Activated CD4-positive, alpha-beta T cell treated with anti-CD3 and anti-CD28 coated beads, Interleukin-2, amount 10 ng/mL, durations not matched to agents 7 days and 5 days (primary cell): ENCODE data around the gene ARHGDIG. TPM values are rescaled to one million over a fixed set of nuclear protein-coding genes. Genes with fewer than 3 reads are reported as not detected.

Experiments
- CTCF ChIA-PET: fragments of 350-600 bp; sonication (Branson Sonifier 250); formaldehyde crosslinking; loops from one replicate; lab custom pipeline; 2021; ENCODE audit warnings: antibody characterized with exemption; lab: Charles Lee
- POLR2A ChIA-PET: fragments of 350-600 bp; sonication (Branson Sonifier 250); formaldehyde crosslinking; loops from one replicate; lab custom pipeline; 2021; ENCODE audit warnings: antibody characterized with exemption; lab: Charles Lee
- DNase-seq: peaks from one replicate; pipeline ENCODE4 v3.0.0-alpha.2; 2020
- H3K27ac Mint-ChIP-seq: one replicate; pipeline ENCODE4 v1.8.0; 2021; ENCODE audit warnings: mild to moderate bottlenecking, moderate library complexity, mixed read lengths
- H3K27me3 Mint-ChIP-seq: one replicate; pipeline ENCODE4 v1.8.0; 2021; ENCODE audit warnings: mixed read lengths
- H3K36me3 Mint-ChIP-seq: one replicate; pipeline ENCODE4 v1.8.0; 2021; ENCODE audit warnings: low read depth, mixed read lengths
- H3K4me1 Mint-ChIP-seq: one replicate; pipeline ENCODE4 v1.8.0; 2021; ENCODE audit warnings: mixed read lengths
- H3K4me3 Mint-ChIP-seq: one replicate; pipeline ENCODE4 v1.8.0; 2021; ENCODE audit warnings: mild to moderate bottlenecking, moderate library complexity, mixed read lengths
- H3K9me3 Mint-ChIP-seq: one replicate; pipeline ENCODE4 v1.8.0; 2021; ENCODE audit warnings: mixed read lengths
- total RNA-seq, 2 experiments: library from RNA; stranded (reverse); gene quantifications; one replicate each; pipeline ENCODE4 v1.2.3, GENCODE V29; 2021

The ARHGDIG gene
- total RNA-seq, 2 experiments from 2014 or later: not detected

DNA sequence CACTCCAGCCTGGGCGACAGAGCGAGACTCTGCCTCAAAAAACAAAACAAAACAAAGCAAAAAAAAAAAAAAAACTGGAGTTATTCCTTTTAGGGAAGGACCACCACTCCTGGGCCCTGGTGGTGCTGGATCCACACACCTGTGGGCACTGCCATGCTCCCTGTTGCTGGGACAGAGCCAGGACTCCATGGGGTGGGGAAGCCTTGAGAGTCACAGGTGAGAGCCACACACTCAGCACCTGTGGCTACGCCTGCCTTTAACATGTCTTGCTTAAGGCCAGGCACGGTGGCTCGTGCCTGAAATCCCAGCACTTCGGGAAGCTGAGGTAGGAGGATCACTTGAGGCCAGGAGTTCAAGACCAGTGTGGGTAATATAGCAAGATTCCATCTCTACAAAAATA lies 20.8 kb downstream of the ARHGDIG start:
- POLR2A ChIA-PET: no interaction called here
- Mint-ChIP-seq H3K4me1 (no peaks in the 10 kb centered on the region), H3K9me3 (no peaks in the 10 kb centered on the region), H3K4me3 (no peak overlapping the region), H3K36me3 (peaks cover 3% of the 10 kb centered on the region), H3K27ac (no peak overlapping the region), H3K27me3 (no peaks in the 10 kb centered on the region)
- CTCF ChIA-PET: no interaction called here
- no peak for DNase-seq

DNA sequence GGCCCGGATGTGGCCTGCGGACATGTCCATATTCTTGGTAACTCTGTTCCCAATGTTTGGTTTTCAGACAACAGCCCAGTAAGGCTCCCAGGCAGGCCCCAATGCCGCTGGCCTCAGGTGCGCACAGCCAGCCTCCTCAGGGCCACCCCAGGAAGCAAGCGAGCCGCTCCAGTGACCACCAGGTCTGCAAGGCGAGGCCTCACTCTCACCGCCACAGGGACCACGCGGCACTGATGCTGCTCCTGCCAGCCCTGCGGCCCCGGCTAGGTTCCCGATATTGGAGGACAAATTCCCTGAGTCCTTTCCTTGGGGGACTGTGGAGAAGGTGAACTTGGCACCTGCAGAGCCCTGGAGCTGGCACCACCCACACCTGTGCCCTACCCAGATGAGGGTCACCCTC lies 21.6 kb downstream of the ARHGDIG start:
- Mint-ChIP-seq H3K36me3 (peaks cover 3% of the 10 kb centered on the region), H3K4me3 (no peak overlapping the region), H3K27me3 (no peaks in the 10 kb centered on the region), H3K4me1 (no peaks in the 10 kb centered on the region), H3K9me3 (no peaks in the 10 kb centered on the region), H3K27ac (no peak overlapping the region)
- ChIA-PET CTCF (interaction anchor here (0.5 kb wide), 1 partner anchor 1999 kb away, joined by 5 read pairs; no protein-coding TSS in a partner anchor), POLR2A (no interaction called here)
- no peak for DNase-seq

DNA sequence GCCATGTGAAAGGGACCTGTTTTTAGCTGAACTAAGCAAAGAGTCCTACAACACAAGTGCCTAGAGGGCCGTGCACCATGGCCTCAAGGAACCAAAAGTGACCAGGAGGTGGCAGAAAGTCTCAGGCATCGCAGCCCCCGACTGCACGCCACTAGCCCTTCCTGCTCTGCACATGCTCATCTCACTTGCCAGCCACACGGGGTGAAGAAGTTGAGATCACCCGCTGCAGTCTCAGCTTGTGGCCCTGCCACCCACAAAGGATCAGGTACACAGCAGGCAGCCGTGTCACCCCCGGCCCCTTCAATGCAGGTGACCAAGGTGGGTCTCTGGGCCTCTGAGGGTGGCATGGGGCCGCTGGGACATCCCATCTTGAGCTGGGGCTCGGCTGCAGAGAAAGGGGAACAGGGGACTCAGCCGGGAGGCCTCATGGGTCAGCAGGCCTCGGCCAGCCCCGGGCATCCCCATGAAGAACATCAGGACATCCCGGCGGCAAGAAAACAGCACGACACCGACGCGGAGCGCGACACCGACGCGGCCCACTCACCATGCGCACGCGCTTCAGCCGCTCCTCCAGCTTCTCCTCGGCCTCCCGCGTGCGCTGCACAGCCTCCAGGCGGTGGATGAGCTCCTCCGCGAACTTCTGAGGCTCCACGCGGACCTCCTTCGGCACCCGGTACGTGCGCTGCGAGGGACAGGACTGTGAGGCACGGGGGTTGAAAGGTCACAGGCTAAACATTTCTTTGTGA lies 23.5 kb downstream of the ARHGDIG start:
- H3K4me3 Mint-ChIP-seq: no peak overlapping the region
- peaks cover 5% of the 10 kb centered on the region for H3K36me3 Mint-ChIP-seq
- ChIA-PET POLR2A (no interaction called here), CTCF (no interaction called here)
- H3K4me1 Mint-ChIP-seq: no peaks in the 10 kb centered on the region
- DNase-seq: no peak
- no peaks in the 10 kb centered on the region for H3K9me3 Mint-ChIP-seq
- no peaks in the 10 kb centered on the region for H3K27me3 Mint-ChIP-seq
- peak overlapping the region; percentile 54 for H3K27ac Mint-ChIP-seq

DNA sequence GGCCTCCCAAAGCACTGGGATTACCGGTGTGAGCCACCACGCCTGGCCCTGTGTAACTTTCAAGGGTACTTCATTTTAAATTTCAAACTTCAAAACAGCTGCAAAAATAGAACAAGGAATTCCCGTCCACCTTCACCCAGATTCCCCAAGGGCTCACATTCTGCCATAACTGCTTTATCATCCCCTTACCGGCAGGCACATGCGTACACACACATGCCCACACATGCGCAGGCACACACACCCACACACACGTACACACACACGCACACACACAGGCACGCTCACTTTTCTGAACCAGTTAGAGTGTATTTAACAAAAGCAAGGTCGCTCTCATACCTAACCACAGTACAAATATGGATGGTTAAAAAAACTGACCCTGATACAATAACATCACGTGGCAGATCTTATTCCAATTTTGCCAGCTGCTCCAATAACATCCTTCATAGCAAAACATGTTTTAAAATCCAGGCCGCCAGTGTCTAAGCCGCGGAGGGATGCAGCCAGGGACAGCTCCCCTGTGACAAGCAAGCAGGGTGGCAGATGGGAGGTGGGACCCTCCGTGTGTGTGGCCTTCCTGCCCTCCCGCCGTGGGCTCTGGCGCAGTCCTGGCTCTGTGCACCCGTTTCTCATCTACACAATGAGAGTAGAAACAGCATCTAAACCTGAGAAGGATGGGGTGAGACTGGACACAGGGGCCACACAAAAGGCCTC lies 25.7 kb downstream of the ARHGDIG start:
- Mint-ChIP-seq H3K27me3 (no peaks in the 10 kb centered on the region), H3K27ac (no peak overlapping the region), H3K36me3 (peaks cover 8% of the 10 kb centered on the region), H3K9me3 (no peaks in the 10 kb centered on the region), H3K4me1 (peaks cover 6% of the 10 kb centered on the region), H3K4me3 (no peak overlapping the region)
- ChIA-PET CTCF (interaction anchor here (1.3 kb wide), 1 partner anchor 20 kb away, joined by 3 read pairs; no protein-coding TSS in a partner anchor), POLR2A (no interaction called here)
- no peak for DNase-seq

DNA sequence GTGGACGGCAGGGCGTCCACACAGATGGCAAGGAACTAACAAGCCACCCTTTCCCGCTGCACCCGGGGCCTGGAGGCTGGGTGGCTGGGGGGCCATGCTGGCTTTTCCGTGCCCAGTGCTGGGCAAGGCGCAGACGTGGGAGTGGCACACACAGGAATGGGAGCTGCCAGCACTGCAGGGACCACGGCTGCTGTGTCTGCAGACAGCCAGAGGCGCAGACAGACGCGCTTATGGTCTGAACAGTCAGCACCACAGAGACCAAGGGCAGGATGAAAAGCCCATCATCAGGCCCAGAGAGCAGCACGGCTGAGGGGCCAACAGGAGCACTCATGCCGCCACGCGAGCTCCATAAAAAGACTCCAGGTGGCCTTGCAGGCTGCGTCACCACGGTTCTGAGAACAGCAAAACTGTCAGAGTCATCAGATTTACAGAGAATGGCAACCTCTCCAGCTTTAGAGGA lies 26.6 kb downstream of the ARHGDIG start:
- CTCF ChIA-PET: interaction anchor here (1.3 kb wide), 1 partner anchor 19 kb away, joined by 3 read pairs; no protein-coding TSS in a partner anchor
- H3K36me3 Mint-ChIP-seq: peaks cover 8% of the 10 kb centered on the region
- no peaks in the 10 kb centered on the region for H3K9me3 Mint-ChIP-seq

DNA sequence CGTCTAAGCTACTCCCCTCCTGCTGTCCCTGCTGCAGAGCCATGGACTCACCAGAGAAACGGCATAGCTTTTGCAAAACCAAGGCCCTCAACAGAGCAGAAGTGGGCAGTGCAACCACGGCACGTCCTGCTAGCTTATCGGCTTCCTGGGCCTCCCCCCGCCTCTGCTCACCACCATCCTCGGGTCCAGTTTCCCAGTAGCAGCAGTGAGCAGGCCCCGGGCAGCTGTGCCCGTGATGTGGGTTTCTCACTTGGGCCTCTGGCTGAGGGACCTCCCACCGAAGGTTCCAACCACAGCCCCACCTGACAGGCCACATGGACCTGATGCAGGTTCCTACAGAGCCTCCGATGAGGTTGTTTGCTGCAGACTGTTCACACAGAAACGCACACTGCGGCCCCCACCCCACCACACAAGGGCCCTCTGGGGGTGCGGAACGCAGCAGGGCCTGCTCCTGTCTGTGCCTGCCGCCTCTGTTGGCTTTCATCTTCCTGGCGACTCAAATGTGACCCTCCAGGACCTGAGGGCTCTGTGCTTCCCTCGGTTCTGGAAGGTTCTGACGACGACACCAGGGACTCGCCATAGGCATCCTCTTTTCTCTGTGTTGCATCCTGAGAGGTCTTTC lies 27.4 kb downstream of the ARHGDIG start:
- H3K27ac Mint-ChIP-seq: no peak overlapping the region
- ChIA-PET POLR2A (no interaction called here), CTCF (interaction anchor here (1.3 kb wide), 1 partner anchor 18 kb away, joined by 3 read pairs; no protein-coding TSS in a partner anchor)
- H3K4me3 Mint-ChIP-seq: no peak overlapping the region
- peaks cover 8% of the 10 kb centered on the region for H3K36me3 Mint-ChIP-seq
- no peaks in the 10 kb centered on the region for H3K9me3 Mint-ChIP-seq
- peaks cover 6% of the 10 kb centered on the region for H3K4me1 Mint-ChIP-seq
- H3K27me3 Mint-ChIP-seq: no peaks in the 10 kb centered on the region
- no peak for DNase-seq

More for the DNA sequence above, 26.6 kb downstream of the ARHGDIG start:
- H3K27ac Mint-ChIP-seq: no peak overlapping the region
- peaks cover 6% of the 10 kb centered on the region for H3K4me1 Mint-ChIP-seq
- no peak for DNase-seq
- no peaks in the 10 kb centered on the region for H3K27me3 Mint-ChIP-seq
- no peak overlapping the region for H3K4me3 Mint-ChIP-seq
- POLR2A ChIA-PET: no interaction called here

DNA sequence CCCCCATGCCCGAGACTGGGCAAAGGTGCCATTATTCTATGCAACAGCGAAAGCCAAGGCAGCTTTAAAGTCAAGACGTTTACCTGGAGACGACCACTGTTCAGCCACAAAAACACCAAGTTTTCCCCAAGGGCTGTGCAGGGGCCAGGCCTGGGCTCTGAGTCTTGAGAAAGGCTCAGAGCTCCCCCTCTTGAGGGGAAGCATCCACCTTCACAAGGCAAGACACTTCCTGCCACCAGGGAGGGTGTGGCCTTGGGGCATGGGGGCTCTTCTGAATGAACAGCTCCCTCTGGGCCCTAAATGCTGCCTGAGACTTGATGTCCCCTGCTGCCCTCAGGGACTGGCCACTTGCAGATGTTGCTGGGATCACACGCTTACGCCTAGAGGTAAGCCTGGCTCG lies 29.1 kb downstream of the ARHGDIG start:
- H3K36me3 Mint-ChIP-seq: peaks cover 8% of the 10 kb centered on the region
- ChIA-PET CTCF (interaction anchor here (0.6 to 1.4 kb wide), 4 partner anchors 10 to 63 kb away, joined by 3 to 4 read pairs (median 4); no protein-coding TSS in a partner anchor), POLR2A (no interaction called here)
- no peaks in the 10 kb centered on the region for H3K27me3 Mint-ChIP-seq
- H3K4me1 Mint-ChIP-seq: peaks cover 6% of the 10 kb centered on the region
- peak; percentile 30 for DNase-seq
- H3K27ac Mint-ChIP-seq: peak overlapping the region; percentile 68
- H3K4me3 Mint-ChIP-seq: no peak overlapping the region
- no peaks in the 10 kb centered on the region for H3K9me3 Mint-ChIP-seq

DNA sequence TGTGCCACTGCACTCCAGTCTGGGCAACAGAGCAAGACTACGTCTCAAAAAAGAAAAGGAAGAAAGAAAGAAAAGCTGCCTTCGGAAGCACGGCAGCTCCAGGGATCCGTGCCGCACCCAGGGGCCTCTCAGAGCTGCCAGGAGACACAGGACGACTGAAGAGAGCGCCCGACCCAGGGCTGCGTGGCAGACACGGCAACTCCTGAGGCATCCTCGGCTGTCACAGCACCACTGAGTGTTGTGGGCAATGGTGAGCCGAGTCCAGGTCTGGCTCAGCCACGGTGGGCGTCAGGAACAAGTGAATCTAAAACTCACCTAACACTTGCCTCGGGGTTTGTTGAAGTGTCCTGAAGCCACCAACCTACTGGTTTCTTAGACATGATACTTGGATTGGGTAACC lies 31.3 kb downstream of the ARHGDIG start:
- H3K4me3 Mint-ChIP-seq: no peak overlapping the region

DNA sequence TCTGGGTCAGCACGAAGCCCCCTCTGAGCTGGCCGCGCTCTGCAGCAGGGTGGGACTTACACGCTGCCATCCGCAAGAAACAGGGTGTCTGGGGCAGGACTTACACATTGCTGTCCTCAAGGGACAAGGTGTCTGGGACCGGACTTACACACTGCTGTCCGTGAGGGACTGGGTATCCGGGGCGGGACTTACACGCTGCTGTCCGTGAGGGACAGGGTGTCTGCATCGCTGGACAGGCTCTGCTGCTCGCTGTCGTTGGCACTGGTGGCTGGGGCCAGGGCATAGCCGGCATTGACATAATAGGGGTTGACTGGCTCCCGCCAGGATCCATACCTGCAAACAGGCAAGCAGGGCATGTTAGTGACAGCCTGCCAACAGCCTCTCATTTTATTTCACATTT lies 34.0 kb downstream of the ARHGDIG start:
- no peaks in the 10 kb centered on the region for H3K9me3 Mint-ChIP-seq
- H3K27me3 Mint-ChIP-seq: no peaks in the 10 kb centered on the region
- no peak for DNase-seq
- no peak overlapping the region for H3K27ac Mint-ChIP-seq
- H3K4me1 Mint-ChIP-seq: peaks cover 7% of the 10 kb centered on the region
- no peak overlapping the region for H3K4me3 Mint-ChIP-seq
- H3K36me3 Mint-ChIP-seq: peaks cover 2% of the 10 kb centered on the region
- ChIA-PET POLR2A (no interaction called here), CTCF (interaction anchor here (1.4 kb wide), 1 partner anchor 10 kb away, joined by 4 read pairs; no protein-coding TSS in a partner anchor)

More for the DNA sequence above, 31.3 kb downstream of the ARHGDIG start:
- POLR2A ChIA-PET: no interaction called here
- Mint-ChIP-seq H3K4me1 (peaks cover 6% of the 10 kb centered on the region), H3K27ac (no peak overlapping the region), H3K9me3 (no peaks in the 10 kb centered on the region), H3K36me3 (peaks cover 4% of the 10 kb centered on the region), H3K27me3 (no peaks in the 10 kb centered on the region)
- CTCF ChIA-PET: no interaction called here
- DNase-seq: no peak

DNA sequence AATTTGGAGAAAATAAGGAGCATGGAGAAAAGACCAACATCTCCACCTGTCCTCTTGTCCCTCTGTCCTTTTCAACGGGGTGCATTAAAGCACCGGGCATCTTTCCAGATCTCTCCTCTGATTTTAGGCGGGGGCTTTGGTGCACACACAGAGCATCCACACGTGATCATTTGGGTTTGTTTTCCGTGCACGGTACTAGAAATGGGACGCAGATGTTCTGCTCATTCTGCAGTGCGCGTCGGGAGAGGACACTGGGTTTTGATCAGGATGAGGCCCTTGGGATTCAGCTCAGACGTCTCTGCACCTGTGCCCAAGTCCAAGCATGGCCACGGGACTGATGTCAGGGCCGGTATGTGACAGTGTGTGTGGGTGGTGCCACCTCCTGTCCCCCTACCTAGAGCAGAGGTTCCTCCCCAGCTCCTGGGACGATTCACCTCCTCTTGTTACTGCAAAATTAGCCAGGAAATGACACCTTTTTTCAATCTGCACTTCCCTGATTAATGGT lies 34.5 kb downstream of the ARHGDIG start:
- peaks cover 7% of the 10 kb centered on the region for H3K4me1 Mint-ChIP-seq
- CTCF ChIA-PET: interaction anchor here (1.4 kb wide), 1 partner anchor 10 kb away, joined by 4 read pairs; no protein-coding TSS in a partner anchor
- POLR2A ChIA-PET: no interaction called here
- peaks cover 2% of the 10 kb centered on the region for H3K36me3 Mint-ChIP-seq
- no peak overlapping the region for H3K27ac Mint-ChIP-seq
- H3K4me3 Mint-ChIP-seq: no peak overlapping the region
- H3K9me3 Mint-ChIP-seq: no peaks in the 10 kb centered on the region
- H3K27me3 Mint-ChIP-seq: no peaks in the 10 kb centered on the region
- DNase-seq: no peak

DNA sequence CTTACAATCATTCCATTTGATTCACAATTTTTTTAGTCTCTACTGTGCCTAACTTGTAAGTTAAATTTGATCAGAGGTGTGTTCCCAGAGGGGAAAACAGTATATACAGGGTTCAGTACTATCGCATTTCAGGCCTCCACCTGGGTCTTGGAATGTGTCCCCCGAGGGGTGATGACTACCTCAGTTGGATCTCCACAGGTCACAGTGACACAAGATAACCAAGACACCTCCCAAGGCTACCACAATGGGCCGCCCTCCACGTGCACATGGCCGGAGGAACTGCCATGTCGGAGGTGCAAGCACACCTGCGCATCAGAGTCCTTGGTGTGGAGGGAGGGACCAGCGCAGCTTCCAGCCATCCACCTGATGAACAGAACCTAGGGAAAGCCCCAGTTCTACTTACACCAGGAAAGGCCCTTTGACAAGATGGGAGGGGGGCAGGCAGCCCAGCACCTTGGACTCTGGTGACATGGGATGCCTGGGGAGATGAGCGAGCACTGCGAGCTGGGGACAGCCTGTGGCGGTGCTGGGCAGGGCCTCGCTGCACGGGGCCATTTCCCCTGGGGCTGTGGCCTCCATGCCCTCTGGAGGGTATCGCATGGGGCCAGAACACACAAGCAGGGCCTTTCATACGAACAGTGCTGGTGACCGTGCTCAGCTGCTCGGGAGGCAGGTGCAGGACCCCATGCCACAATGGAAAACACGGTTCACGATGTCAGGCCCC lies 36.5 kb downstream of the ARHGDIG start:
- H3K36me3 Mint-ChIP-seq: peaks cover 2% of the 10 kb centered on the region
- H3K4me1 Mint-ChIP-seq: peaks cover 12% of the 10 kb centered on the region
- H3K27me3 Mint-ChIP-seq: no peaks in the 10 kb centered on the region
- H3K27ac Mint-ChIP-seq: no peak overlapping the region
- CTCF ChIA-PET: no interaction called here
- no peak overlapping the region for H3K4me3 Mint-ChIP-seq
- POLR2A ChIA-PET: no interaction called here
- H3K9me3 Mint-ChIP-seq: no peaks in the 10 kb centered on the region
- DNase-seq: no peak

DNA sequence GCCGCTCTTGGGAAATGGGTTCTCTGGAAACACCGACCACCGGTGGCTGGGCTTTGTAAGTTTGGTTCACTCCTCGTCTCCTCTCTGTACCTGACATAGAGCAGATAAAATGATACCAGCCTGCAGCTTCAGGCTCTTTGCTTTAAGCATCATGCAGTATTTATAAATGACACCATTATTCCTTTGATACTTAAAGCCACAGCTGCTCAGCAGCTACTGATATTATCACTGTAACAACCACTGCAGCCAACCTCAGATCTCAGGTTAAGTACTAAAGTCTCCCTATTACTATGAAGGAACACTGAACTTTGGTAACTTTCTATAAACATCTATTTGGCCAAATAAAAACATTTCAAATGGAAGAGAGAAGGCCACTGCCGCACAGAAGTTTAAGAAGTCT lies 37.2 kb downstream of the ARHGDIG start:
- ChIA-PET CTCF (no interaction called here), POLR2A (no interaction called here)
- no peaks in the 10 kb centered on the region for H3K27me3 Mint-ChIP-seq
- no peak overlapping the region for H3K4me3 Mint-ChIP-seq
- peaks cover 2% of the 10 kb centered on the region for H3K36me3 Mint-ChIP-seq
- DNase-seq: no peak
- H3K27ac Mint-ChIP-seq: no peak overlapping the region
- H3K9me3 Mint-ChIP-seq: no peaks in the 10 kb centered on the region
- H3K4me1 Mint-ChIP-seq: peaks cover 12% of the 10 kb centered on the region
